Progenitor cell of endocrine pancreas (in vitro differentiated cells): ENCODE data around the gene PBX1. TPM values are rescaled to one million over a fixed set of nuclear protein-coding genes. Genes with fewer than 3 reads are reported as not detected.

Experiments used
- DNase-seq: peaks from one replicate; pipeline ENCODE4 v3.0.0; 2021; ENCODE audit warnings: low spot score; ENCODE audit not compliant: unreplicated experiment
- H3K27ac Mint-ChIP-seq: 2 replicates; pipeline ENCODE4 v1.8.0; 2021; ENCODE audit warnings: mild to moderate bottlenecking, moderate library complexity, mixed read lengths
- H3K27me3 Mint-ChIP-seq: 2 replicates; pipeline ENCODE4 v1.8.0; 2021; ENCODE audit warnings: mixed read lengths
- H3K36me3 Mint-ChIP-seq: 2 replicates; pipeline ENCODE4 v1.8.0; 2022; ENCODE audit warnings: mixed read lengths; ENCODE audit not compliant: insufficient read depth
- H3K4me1 Mint-ChIP-seq: 2 replicates; pipeline ENCODE4 v1.8.0; 2021; ENCODE audit warnings: low read depth, mixed read lengths
- H3K4me3 Mint-ChIP-seq: 2 replicates; pipeline ENCODE4 v1.8.0; 2021; ENCODE audit warnings: low read depth, mild to moderate bottlenecking, moderate library complexity, mixed read lengths
- H3K9me3 Mint-ChIP-seq: 2 replicates; pipeline ENCODE4 v1.8.0; 2021; ENCODE audit warnings: low read depth, mixed read lengths
- CTCF ChIP-seq: fragments of 200-600 bp; sonication (generic); IDR thresholded peaks from one replicate; pipeline ENCODE4 v1.5.0; 2021; ENCODE audit warnings: antibody characterized with exemption, mild to moderate bottlenecking; ENCODE audit not compliant: unreplicated experiment
- total RNA-seq: library from RNA; stranded (reverse); gene quantifications from 2 replicates; pipeline ENCODE4 v1.2.1, GENCODE V29; 2021

The PBX1 gene
- total RNA-seq, 1 donor from 2014 or later = 205 TPM

- DNase-seq = no peak
- TF ChIP-seq CTCF = no peak
- Mint-ChIP-seq H3K27me3 (no peaks in the 10 kb centered on the region), H3K4me1 (peaks cover 35% of the 10 kb centered on the region), H3K9me3 (no peaks in the 10 kb centered on the region), H3K36me3 (peaks cover 20% of the 10 kb centered on the region), H3K4me3 (no peak overlapping the region), H3K27ac (peak overlapping the region; percentile 50)
These were observed 86.0 kb downstream of the PBX1 start for GRCh38 chr1:164644774-164645644.

- H3K27me3 Mint-ChIP-seq = no peaks in the 10 kb centered on the region
- H3K4me1 Mint-ChIP-seq = peaks cover 38% of the 10 kb centered on the region
- peaks cover 20% of the 10 kb centered on the region for H3K36me3 Mint-ChIP-seq
- H3K27ac Mint-ChIP-seq = peak overlapping the region; percentile 91
- H3K9me3 Mint-ChIP-seq = no peaks in the 10 kb centered on the region
- no peak overlapping the region for H3K4me3 Mint-ChIP-seq
- no peak for TF ChIP-seq CTCF
- DNase-seq = no peak
These were observed 86.9 kb downstream of the PBX1 start for GRCh38 chr1:164645921-164646320.

GRCh38 chr1:164647211-164647610 is 88.2 kb downstream of the PBX1 start:
- Mint-ChIP-seq H3K4me3 (no peak overlapping the region), H3K36me3 (peaks cover 19% of the 10 kb centered on the region), H3K9me3 (no peaks in the 10 kb centered on the region), H3K27me3 (no peaks in the 10 kb centered on the region), H3K4me1 (peaks cover 46% of the 10 kb centered on the region), H3K27ac (peak overlapping the region; percentile 91)
- TF ChIP-seq CTCF = no peak
- no peak for DNase-seq

- Mint-ChIP-seq H3K4me3 (peak overlapping the region; percentile 10), H3K27me3 (no peaks in the 10 kb centered on the region), H3K4me1 (peaks cover 46% of the 10 kb centered on the region)
These were observed 89.7 kb downstream of the PBX1 start for GRCh38 chr1:164648636-164649035.

GRCh38 chr1:164649146-164649545 is 90.2 kb downstream of the PBX1 start:
- Mint-ChIP-seq H3K4me1 (peaks cover 46% of the 10 kb centered on the region), H3K9me3 (no peaks in the 10 kb centered on the region), H3K4me3 (no peak overlapping the region), H3K27ac (peak overlapping the region; percentile 89), H3K27me3 (no peaks in the 10 kb centered on the region), H3K36me3 (peaks cover 13% of the 10 kb centered on the region)
- DNase-seq = no peak
- no peak for TF ChIP-seq CTCF

More at GRCh38 chr1:164648636-164649035, 89.7 kb downstream of the PBX1 start:
- Mint-ChIP-seq H3K27ac (peak overlapping the region; percentile 89), H3K36me3 (peaks cover 11% of the 10 kb centered on the region), H3K9me3 (no peaks in the 10 kb centered on the region)
- TF ChIP-seq CTCF = no peak
- no peak for DNase-seq
